Testis (tissue), 3 donors: ENCODE results near the gene VRK2. TPM values are rescaled to one million over a fixed set of nuclear protein-coding genes. Genes with fewer than 3 reads are reported as not detected.

ENCODE experiments used
- DNase-seq: peaks from one replicate; pipeline ENCODE4 v3.0.0-alpha.2; 2019
- H3K27ac ChIP-seq, 2 donors: fragments of 200-600 bp; sonication (generic); one replicate each; pipeline ENCODE4 v1.5.1; 2019
- H3K27me3 ChIP-seq: fragments of 200-600 bp; sonication (generic); one replicate; pipeline ENCODE4 v1.5.1; 2019
- H3K36me3 ChIP-seq: fragments of 200-600 bp; sonication (generic); one replicate; pipeline ENCODE4 v1.5.1; 2017; ENCODE audit warnings: low read depth; ENCODE audit errors: missing control alignments
- H3K4me1 ChIP-seq: fragments of 200-600 bp; sonication (generic); one replicate; pipeline ENCODE4 v1.5.1; 2019
- H3K4me3 ChIP-seq, 2 donors: fragments of 200-600 bp; sonication (generic); one replicate each; pipeline ENCODE4 v1.5.1; 2017 to 2019
- H3K9me3 ChIP-seq: fragments of 200-600 bp; sonication (generic); one replicate; pipeline ENCODE4 v1.5.1; 2017
- CTCF ChIP-seq, 3 experiments: fragments of 450-650 bp in 2 of 3; fragments of 200-600 bp in 1 of 3; sonication (generic) in 1 of 3; IDR thresholded peaks; one replicate each; pipeline ENCODE4 v1.5.1; 2016 to 2019; ENCODE audit warnings: antibody characterized with exemption in 3 of 3, mild to moderate bottlenecking in 2 of 3, moderate library complexity in 1 of 3
- POLR2A ChIP-seq: fragments of 450-650 bp; IDR thresholded peaks from one replicate; pipeline ENCODE4 v1.6.1; 2017; ENCODE audit warnings: antibody characterized with exemption, mild to moderate bottlenecking, moderate library complexity
- WGBS, 2 donors: methylation state at CpG; one replicate each; pipeline ENCODE4 v1.1.5; 2018; 5-methylcytosine and 5-hydroxymethylcytosine counted together
- intact Hi-C: fragments of 100-400 bp; cut with DNase I; formaldehyde crosslinking; loops from one replicate; pipeline ENCODE4 v1.15.1; 2023; ENCODE audit warnings: low total_unique reads
- polyA plus RNA-seq: library from polyadenylated mRNA; stranded (reverse); fragments of 350-450 nt; fragmentation: Illumina TruSeq; extraction: RNeasy Lipid Tissue Mini Kit (QIAGEN cat#74804); gene quantifications from one replicate; pipeline ENCODE4 v1.2.3, GENCODE V29; 2014; ENCODE audit warnings: low read depth, low replicate concordance; ENCODE audit not compliant: insufficient read depth
- total RNA-seq, 2 donors: library from RNA; depleted of rRNA; stranded (reverse); fragments of >200 nt; gene quantifications; one replicate each; pipeline ENCODE4 v1.2.3, GENCODE V29; 2016

The VRK2 gene
- total and polyA plus RNA-seq, 3 donors from 2014 or later = 16.6 to 18.5 (median 16.7) TPM

DNA sequence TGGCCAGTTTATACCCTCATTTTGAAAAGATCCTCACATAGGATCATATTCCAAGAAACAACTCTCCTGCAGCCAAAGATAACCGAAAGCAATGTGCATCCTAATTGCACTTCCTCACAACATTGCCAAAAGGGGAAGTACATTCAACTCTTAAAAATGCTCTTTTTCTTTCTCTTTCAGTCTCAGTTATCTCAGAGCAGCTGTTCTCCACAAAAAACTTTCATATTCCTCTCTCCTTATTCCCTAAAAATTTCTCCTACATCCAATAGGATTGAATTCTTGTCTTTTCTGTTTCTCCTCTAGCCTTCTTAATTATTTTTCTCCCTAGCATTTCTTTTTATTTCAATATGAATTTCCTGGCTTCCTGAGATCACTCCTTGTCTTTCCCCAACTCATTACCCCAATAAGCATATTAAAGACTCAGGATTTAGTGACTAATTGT, 7.4 kb upstream of the VRK2 start:
- DNase-seq = no peak
- no peaks in the 10 kb centered on the region for H3K4me1 ChIP-seq
- no peak overlapping the region for H3K4me3 ChIP-seq
- TF ChIP-seq CTCF (IDR thresholded peaks at IDR 0.05) = no peak
- TF ChIP-seq POLR2A = no peak
- 38 to 52% methylated on average over 1 of the region's 1 CpG for WGBS, 2 donors
- intact Hi-C loops = no loop called here
- no peaks in the 10 kb centered on the region for H3K36me3 ChIP-seq
- no peaks in the 10 kb centered on the region for H3K9me3 ChIP-seq
- H3K27ac ChIP-seq = no peak overlapping the region
- H3K27me3 ChIP-seq = no peaks in the 10 kb centered on the region

- no peaks in the 10 kb centered on the region for H3K27me3 ChIP-seq
- intact Hi-C loops = no loop called here
- peaks cover 6% of the 10 kb centered on the region for H3K4me1 ChIP-seq
- 48 to 59% methylated on average over 2 of the region's 2 CpGs for WGBS, 2 donors
- DNase-seq = no peak
- no peaks in the 10 kb centered on the region for H3K9me3 ChIP-seq
- TF ChIP-seq CTCF (IDR thresholded peaks at IDR 0.05) = no peak
- no peak for TF ChIP-seq POLR2A
- no peak overlapping the region for H3K27ac ChIP-seq
- no peak overlapping the region for H3K4me3 ChIP-seq
- H3K36me3 ChIP-seq = no peaks in the 10 kb centered on the region
Measured at GRCh38 chr2:58042486-58042970, 4.1 kb upstream of the VRK2 start.

DNA sequence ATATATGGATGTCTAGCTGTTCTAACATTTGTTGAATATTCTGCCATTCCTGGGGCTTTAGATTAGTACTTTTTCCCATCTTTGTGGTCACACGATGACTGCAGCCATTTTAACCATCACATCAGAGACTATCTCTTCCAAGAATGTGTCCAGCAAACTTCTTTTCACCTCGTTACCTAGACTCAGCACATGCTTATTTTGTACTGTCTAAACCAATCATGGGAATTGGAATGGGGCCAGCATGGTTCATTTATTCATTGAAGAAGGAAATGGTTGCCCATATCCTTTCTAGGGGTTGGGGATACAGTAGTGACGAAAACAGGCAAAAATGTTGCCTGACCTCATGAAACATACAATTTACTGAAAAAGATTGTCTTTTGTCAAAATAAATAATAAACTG, 2.5 kb upstream of the VRK2 start:
- intact Hi-C loops = no loop called here
- peaks cover 6% of the 10 kb centered on the region for H3K4me1 ChIP-seq
- no peak overlapping the region for H3K27ac ChIP-seq
- H3K36me3 ChIP-seq = no peaks in the 10 kb centered on the region
- TF ChIP-seq POLR2A = no peak
- TF ChIP-seq CTCF (IDR thresholded peaks at IDR 0.05) = no peak
- H3K27me3 ChIP-seq = no peaks in the 10 kb centered on the region
- 71 to 83% methylated on average over 3 of the region's 3 CpGs for WGBS, 2 donors
- no peaks in the 10 kb centered on the region for H3K9me3 ChIP-seq
- DNase-seq = no peak
- no peak overlapping the region for H3K4me3 ChIP-seq

DNA sequence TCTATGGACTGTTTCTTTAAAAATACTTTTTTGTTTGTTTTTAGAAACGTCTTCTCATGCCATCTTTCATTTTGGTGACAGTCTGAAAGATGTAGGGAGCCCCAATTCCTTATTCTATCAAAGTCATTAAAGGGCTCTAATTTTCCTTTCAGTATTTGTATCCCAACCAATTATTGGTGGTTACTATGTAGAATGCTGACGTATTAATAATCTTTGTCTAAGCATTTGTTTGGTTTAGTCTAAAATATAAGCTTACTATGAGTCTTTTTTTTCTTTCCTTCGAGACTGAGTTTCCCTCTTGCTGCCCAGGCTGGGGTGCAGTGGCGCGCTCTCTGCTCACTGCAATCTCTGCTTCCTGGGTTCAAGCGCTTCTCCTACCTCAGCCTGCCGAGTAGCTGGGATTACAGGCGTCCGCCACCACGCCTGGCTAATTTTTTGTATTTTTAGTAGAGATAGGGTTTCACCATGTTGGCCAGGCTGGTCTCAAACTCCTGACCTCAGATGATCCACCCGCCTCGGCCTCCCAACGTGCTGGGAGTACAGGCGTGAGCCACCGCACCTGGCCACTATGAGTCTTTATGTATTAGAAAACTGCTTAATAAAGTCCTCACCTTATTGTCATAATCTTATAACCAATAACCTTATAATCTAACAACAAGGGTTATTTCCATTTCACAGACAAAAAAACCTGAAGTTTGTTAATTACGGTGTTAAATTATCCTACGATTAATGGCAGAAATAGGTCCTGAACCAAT, 849 bp upstream of the VRK2 start:
- no peaks in the 10 kb centered on the region for H3K27me3 ChIP-seq
- no peaks in the 10 kb centered on the region for H3K36me3 ChIP-seq
- peak overlapping the region; percentile 96 to 98 for H3K27ac ChIP-seq
- TF ChIP-seq POLR2A = no peak
- TF ChIP-seq CTCF (IDR thresholded peaks at IDR 0.05) = no peak
- no peaks in the 10 kb centered on the region for H3K9me3 ChIP-seq
- WGBS, 2 donors = 47 to 55% methylated on average over 17 of the region's 17 CpGs
- H3K4me1 ChIP-seq = peaks cover 6% of the 10 kb centered on the region
- H3K4me3 ChIP-seq = peak overlapping the region; percentile 92 to 97
- peak; percentile 17 for DNase-seq
- intact Hi-C loops = no loop called here

GRCh38 chr2:58046335-58046584, 346 bp upstream of the VRK2 start:
- Histone ChIP-seq H3K4me1 (peaks cover 6% of the 10 kb centered on the region), H3K36me3 (no peaks in the 10 kb centered on the region), H3K27me3 (no peaks in the 10 kb centered on the region), H3K4me3 (peak overlapping the region; percentile 92 to 97), H3K9me3 (no peaks in the 10 kb centered on the region), H3K27ac (peak overlapping the region; percentile 96 to 98)
- TF ChIP-seq CTCF (IDR thresholded peaks at IDR 0.05) (no peak), POLR2A (no peak)
- intact Hi-C loops = no loop called here
- 0 to 1% methylated on average over 8 to 14 of the region's 14 CpGs for WGBS, 2 donors
- DNase-seq = no peak
